Activated CD8-positive, alpha-beta memory T cell treated with anti-CD3 and anti-CD28 coated beads for 1 hour (primary cell): ENCODE results near the gene JMJD1C.
"Not testable (repeated sequence)": the region's sequence is repeated elsewhere in the genome, so short reads cannot be mapped to it uniquely, and the experiment has no call there.

Source experiments
- DNase-seq, 2 donors: peaks; one replicate each; pipeline ENCODE4 v3.0.0-alpha.2; 2020; ENCODE audit warnings: low read depth in 1 of 2; ENCODE audit errors: extremely low read depth in 1 of 2

Gene JMJD1C

GRCh38 chr10:63308628-63309027, 157.1 kb downstream of the JMJD1C start:
- no peak for DNase-seq

- DNase-seq = no peak
Observed at GRCh38 chr10:63304146-63304545, 161.6 kb downstream of the JMJD1C start.

GRCh38 chr10:63300801-63301200, 165.0 kb downstream of the JMJD1C start:
- no peak for DNase-seq

- DNase-seq = no peak
Observed at GRCh38 chr10:63297941-63298340, 167.8 kb downstream of the JMJD1C start.

- DNase-seq = no peak
Observed at GRCh38 chr10:63294781-63295180, 171.0 kb downstream of the JMJD1C start.

GRCh38 chr10:63292847-63293246, 172.9 kb downstream of the JMJD1C start:
- DNase-seq = not testable (repeated sequence)

GRCh38 chr10:63288170-63288569, 177.6 kb downstream of the JMJD1C start:
- no peak for DNase-seq

GRCh38 chr10:63286754-63287264, 179.0 kb downstream of the JMJD1C start:
- DNase-seq = no peak

GRCh38 chr10:63286340-63286739, 179.4 kb downstream of the JMJD1C start:
- DNase-seq = no peak

- not testable (repeated sequence) for DNase-seq
Observed at GRCh38 chr10:63283901-63284300, 181.9 kb downstream of the JMJD1C start.

GRCh38 chr10:63283093-63283492, 182.7 kb downstream of the JMJD1C start:
- DNase-seq = no peak

- no peak for DNase-seq
Observed at GRCh38 chr10:63281967-63282366, 183.8 kb downstream of the JMJD1C start.

GRCh38 chr10:63280386-63280785, 185.4 kb downstream of the JMJD1C start:
- no peak for DNase-seq

GRCh38 chr10:63275094-63275493, 190.7 kb downstream of the JMJD1C start:
- no peak for DNase-seq

- no peak for DNase-seq
Observed at GRCh38 chr10:63273577-63273976, 192.2 kb downstream of the JMJD1C start.

- DNase-seq = peak; percentile 37 to 54
Observed at GRCh38 chr10:63268798-63269503, 196.8 kb downstream of the JMJD1C start.

- no peak for DNase-seq
Observed at GRCh38 chr10:63268149-63268797, 197.5 kb downstream of the JMJD1C start.

- DNase-seq = no peak
Observed at GRCh38 chr10:63267414-63268148, 198.2 kb downstream of the JMJD1C start.

GRCh38 chr10:63266391-63267316, 199.1 kb downstream of the JMJD1C start:
- no peak for DNase-seq

GRCh38 chr10:63265683-63266235, 200.0 kb downstream of the JMJD1C start:
- DNase-seq = no peak
